Endothelial cell of hepatic sinusoid (primary cell): ENCODE measurements around the gene TMEM208.

Source experiments
- in situ Hi-C: cut with HindIII; loops from 2 replicates; pipeline ENCODE4 v1.10.0; 2017; ENCODE audit warnings: low sequenced_read_pairs

TMEM208 gene

GRCh38 chr16:67271446-67271845, 44.5 kb downstream of the TMEM208 start:
- in situ Hi-C loops: no loop called here

- in situ Hi-C loops: no loop called here
Observed at GRCh38 chr16:67275321-67275720, 48.4 kb downstream of the TMEM208 start.

- in situ Hi-C loops: no loop called here
Observed at GRCh38 chr16:67277294-67277998, 50.5 kb downstream of the TMEM208 start.

GRCh38 chr16:67277999-67278772, 51.3 kb downstream of the TMEM208 start:
- in situ Hi-C loops: no loop called here
